Mononuclear cell (primary cell): ENCODE measurements around the gene LCMT2. TPM values are rescaled to one million over a fixed set of nuclear protein-coding genes. Genes with fewer than 3 reads are reported as not detected.
"Not testable (repeated sequence)": the region's sequence is repeated elsewhere in the genome, so short reads cannot be mapped to it uniquely, and the experiment has no call there.

Experiments used
- H3K27me3 ChIP-seq: 2 replicates; pipeline ENCODE4 v1.6.0; 2011; ENCODE audit warnings: low read length, control low read depth; ENCODE audit not compliant: insufficient read depth
- H3K4me1 ChIP-seq: 2 replicates; pipeline ENCODE4 v1.5.1; 2011; ENCODE audit warnings: mild to moderate bottlenecking, low read length, control low read depth; ENCODE audit not compliant: insufficient read depth
- H3K4me3 ChIP-seq: 2 replicates; pipeline ENCODE4 v1.5.1; 2011; ENCODE audit warnings: mild to moderate bottlenecking, low read length, moderate library complexity
- H3K9me3 ChIP-seq: 2 replicates; pipeline ENCODE4 v1.5.1; 2011; ENCODE audit warnings: low read depth, mild to moderate bottlenecking, control low read depth, low read length
- total RNA-seq: library from RNA; depleted of rRNA; stranded (reverse); fragments of >200 nt; gene quantifications from one replicate; pipeline ENCODE4 v1.2.3, GENCODE V29; 2012

LCMT2 gene
- total RNA-seq, 1 donor = 9.7 TPM

DNA sequence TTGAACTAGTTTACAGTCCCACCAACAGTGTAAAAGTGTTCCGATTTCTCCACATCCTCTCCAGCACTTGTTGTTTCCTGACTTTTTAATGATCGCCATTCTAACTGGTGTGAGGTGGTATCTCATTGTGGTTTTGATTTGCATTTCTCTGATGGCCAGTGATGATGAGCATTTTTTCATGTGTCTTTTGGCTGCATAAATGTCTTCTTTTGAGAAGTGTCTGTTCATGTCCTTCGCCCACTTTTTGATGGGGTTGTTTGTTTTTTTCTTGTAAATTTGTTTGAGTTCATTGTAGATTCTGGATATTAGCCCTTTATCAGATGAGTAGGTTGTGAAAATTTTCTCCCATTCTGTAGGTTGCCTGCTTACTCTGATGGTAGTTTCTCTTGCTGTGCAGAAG, 40.7 kb downstream of the LCMT2 start:
- H3K4me1 ChIP-seq, H3K4me3 ChIP-seq, H3K9me3 ChIP-seq: not testable (repeated sequence)
- H3K27me3 ChIP-seq = peaks cover 15% of the 10 kb centered on the region

- Histone ChIP-seq H3K27me3 (no peaks in the 10 kb centered on the region), H3K4me1 (peaks cover 9% of the 10 kb centered on the region), H3K4me3 (no peak overlapping the region), H3K9me3 (no peaks in the 10 kb centered on the region)
These were observed 43.1 kb downstream of the LCMT2 start for GRCh38 chr15:43287254-43287653.

GRCh38 chr15:43286074-43286473, 44.3 kb downstream of the LCMT2 start:
- Histone ChIP-seq H3K4me1 (peaks cover 9% of the 10 kb centered on the region), H3K9me3 (no peaks in the 10 kb centered on the region), H3K4me3 (no peak overlapping the region), H3K27me3 (no peaks in the 10 kb centered on the region)

DNA sequence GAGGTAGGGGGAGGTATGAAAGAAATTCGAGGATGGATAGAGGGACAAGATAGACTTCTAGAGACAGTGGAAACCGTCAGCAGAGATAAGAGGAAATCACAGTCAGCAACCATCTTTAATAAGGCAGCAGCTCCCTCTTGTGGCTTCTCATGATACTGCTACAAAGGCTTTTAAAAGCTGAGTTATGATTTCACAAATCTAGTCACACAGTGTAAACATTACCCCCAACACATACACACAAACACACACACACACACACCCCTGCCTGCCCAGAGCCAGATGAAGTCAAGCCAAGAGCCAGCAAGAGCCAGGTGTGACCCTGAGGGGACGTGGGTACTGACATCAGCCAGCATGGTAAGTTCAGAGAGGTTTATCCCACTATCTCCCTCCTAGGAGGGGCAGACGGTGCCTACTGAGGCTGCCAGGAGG, 44.8 kb downstream of the LCMT2 start:
- H3K27me3 ChIP-seq = no peaks in the 10 kb centered on the region
- H3K4me1 ChIP-seq = peaks cover 9% of the 10 kb centered on the region
- no peaks in the 10 kb centered on the region for H3K9me3 ChIP-seq
- no peak overlapping the region for H3K4me3 ChIP-seq

GRCh38 chr15:43283526-43283925, 46.8 kb downstream of the LCMT2 start:
- Histone ChIP-seq H3K4me1 (peaks cover 9% of the 10 kb centered on the region), H3K9me3 (no peaks in the 10 kb centered on the region), H3K4me3 (no peak overlapping the region), H3K27me3 (no peaks in the 10 kb centered on the region)

GRCh38 chr15:43281926-43282602, 48.3 kb downstream of the LCMT2 start:
- no peak overlapping the region for H3K4me3 ChIP-seq

DNA sequence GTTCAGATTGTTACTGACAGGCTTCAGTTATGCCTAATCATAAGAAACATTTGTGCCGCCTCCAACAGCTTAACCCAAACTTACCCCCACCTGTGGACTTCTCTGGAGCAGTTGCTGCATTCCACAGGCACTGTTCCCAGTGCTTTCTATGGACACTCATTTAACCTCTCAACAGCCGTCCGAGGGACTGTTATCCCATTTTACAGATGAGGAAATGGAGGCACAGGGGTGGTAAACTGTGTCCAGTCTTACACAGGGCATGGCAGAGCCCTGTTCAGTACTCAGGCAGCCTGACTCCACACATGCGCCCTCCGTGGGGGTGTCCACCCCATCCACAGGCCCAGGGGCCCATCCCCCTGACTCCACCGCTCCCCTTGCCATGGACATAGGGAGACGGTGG, 49.4 kb downstream of the LCMT2 start:
- no peaks in the 10 kb centered on the region for H3K27me3 ChIP-seq
- no peak overlapping the region for H3K4me3 ChIP-seq
- H3K9me3 ChIP-seq = no peaks in the 10 kb centered on the region
- H3K4me1 ChIP-seq = peaks cover 9% of the 10 kb centered on the region

More at GRCh38 chr15:43281926-43282602, 48.3 kb downstream of the LCMT2 start:
- no peaks in the 10 kb centered on the region for H3K9me3 ChIP-seq
- peaks cover 9% of the 10 kb centered on the region for H3K4me1 ChIP-seq
- no peaks in the 10 kb centered on the region for H3K27me3 ChIP-seq

- H3K4me1 ChIP-seq = peaks cover 8% of the 10 kb centered on the region
- no peaks in the 10 kb centered on the region for H3K9me3 ChIP-seq
- H3K4me3 ChIP-seq = no peak overlapping the region
- no peaks in the 10 kb centered on the region for H3K27me3 ChIP-seq
These were observed 50.9 kb downstream of the LCMT2 start for GRCh38 chr15:43279496-43279895.

DNA sequence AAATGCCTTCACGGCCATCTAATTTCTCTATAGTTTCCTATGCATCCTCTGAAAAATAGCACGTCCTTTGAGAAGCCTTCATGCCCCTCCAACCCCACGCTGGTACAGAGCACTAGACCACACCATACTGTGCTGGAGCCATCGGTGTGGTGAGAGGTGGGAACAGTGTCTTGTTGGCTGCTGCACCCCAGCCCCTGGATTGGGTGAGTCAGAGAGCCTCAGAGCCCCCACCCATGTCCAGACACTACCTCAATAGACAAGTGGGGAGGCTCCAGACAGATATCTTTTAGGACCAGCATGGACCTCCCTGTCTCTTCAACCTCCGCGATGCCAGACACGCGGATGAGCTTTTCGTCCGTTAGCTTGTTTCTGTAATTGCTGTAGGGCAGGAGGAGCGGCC, 51.5 kb downstream of the LCMT2 start:
- Histone ChIP-seq H3K27me3 (no peaks in the 10 kb centered on the region), H3K9me3 (no peaks in the 10 kb centered on the region), H3K4me3 (no peak overlapping the region), H3K4me1 (peaks cover 1% of the 10 kb centered on the region)

GRCh38 chr15:43277901-43278300, 52.5 kb downstream of the LCMT2 start:
- H3K9me3 ChIP-seq = no peaks in the 10 kb centered on the region
- H3K4me1 ChIP-seq = no peaks in the 10 kb centered on the region
- no peak overlapping the region for H3K4me3 ChIP-seq
- no peaks in the 10 kb centered on the region for H3K27me3 ChIP-seq

- Histone ChIP-seq H3K4me1 (no peaks in the 10 kb centered on the region), H3K27me3 (no peaks in the 10 kb centered on the region), H3K4me3 (no peak overlapping the region), H3K9me3 (no peaks in the 10 kb centered on the region)
These were observed 53.0 kb downstream of the LCMT2 start for GRCh38 chr15:43277231-43277823.

DNA sequence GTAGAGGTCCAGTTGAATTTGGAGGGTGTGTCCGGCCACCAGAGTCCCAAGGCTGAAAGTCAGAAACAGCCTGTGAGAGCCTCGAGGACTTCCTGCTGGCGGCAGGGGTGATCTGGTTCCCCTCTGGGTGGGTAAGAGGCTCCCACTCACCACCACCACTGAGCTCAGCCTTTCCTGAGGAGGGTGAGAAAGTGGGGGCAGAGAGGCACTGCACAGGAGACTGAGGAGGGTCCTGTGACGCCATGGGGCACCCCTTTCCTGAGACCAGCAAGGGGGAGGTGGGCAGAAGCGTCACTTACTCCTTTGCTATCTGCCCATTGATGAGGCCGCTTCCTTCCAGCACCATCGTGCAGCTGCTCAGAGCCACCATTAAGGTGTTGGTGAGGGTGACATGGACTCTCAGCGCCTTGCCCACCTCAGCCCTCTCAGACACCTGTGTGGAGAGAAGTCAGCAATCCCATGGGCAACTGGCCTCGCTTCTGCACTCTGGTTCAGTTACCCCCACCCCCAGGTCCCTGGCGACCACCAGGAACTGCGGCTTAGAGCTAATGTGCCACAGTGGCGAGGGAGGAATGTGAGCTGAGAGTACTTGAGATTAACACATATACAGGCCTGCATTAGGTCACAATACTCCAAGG, 53.7 kb downstream of the LCMT2 start:
- H3K4me3 ChIP-seq = no peak overlapping the region
- H3K4me1 ChIP-seq = no peaks in the 10 kb centered on the region
- no peaks in the 10 kb centered on the region for H3K27me3 ChIP-seq
- no peaks in the 10 kb centered on the region for H3K9me3 ChIP-seq

- Histone ChIP-seq H3K4me3 (no peak overlapping the region), H3K9me3 (no peaks in the 10 kb centered on the region), H3K27me3 (no peaks in the 10 kb centered on the region), H3K4me1 (peaks cover 5% of the 10 kb centered on the region)
These were observed 54.4 kb downstream of the LCMT2 start for GRCh38 chr15:43275740-43276562.

DNA sequence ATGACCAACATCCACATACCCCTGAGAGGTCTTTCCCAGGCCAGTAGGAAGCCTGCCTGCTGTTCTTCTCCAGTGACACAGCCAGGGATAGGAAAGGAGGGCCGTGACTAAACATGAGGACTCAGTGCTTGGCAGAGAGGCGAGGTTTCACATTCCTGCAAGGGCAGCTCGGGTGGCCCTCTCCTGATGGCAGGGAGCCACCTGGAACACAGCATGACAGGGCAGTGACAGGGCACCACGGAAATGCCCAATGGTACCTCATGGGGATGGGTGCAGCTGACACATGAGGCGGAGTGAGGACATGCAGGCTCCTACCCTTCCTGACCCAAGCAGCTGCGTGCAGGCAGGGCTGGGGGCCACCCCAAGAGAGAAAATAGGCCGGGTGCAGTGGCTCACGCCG, 56.2 kb downstream of the LCMT2 start:
- no peaks in the 10 kb centered on the region for H3K27me3 ChIP-seq
- no peaks in the 10 kb centered on the region for H3K9me3 ChIP-seq
- H3K4me1 ChIP-seq = peaks cover 18% of the 10 kb centered on the region
- no peak overlapping the region for H3K4me3 ChIP-seq
